H9 (cell line): ENCODE data around the gene ZKSCAN5. TPM values are rescaled to one million over a fixed set of nuclear protein-coding genes. Genes with fewer than 3 reads are reported as not detected.

Source experiments
- DNase-seq: peaks from one replicate; pipeline ENCODE4 v3.0.0-alpha.2; 2017
- H2AFZ ChIP-seq: one replicate; pipeline ENCODE4 v1.6.1; 2013; ENCODE audit warnings: mild to moderate bottlenecking, low read length, control low read depth, moderate library complexity
- H2AK5ac ChIP-seq: 2 replicates; pipeline ENCODE4 v1.6.1; 2013; ENCODE audit warnings: low read length, control low read depth, mixed read lengths; ENCODE audit not compliant: insufficient read length
- H2BK120ac ChIP-seq: one replicate; pipeline ENCODE4 v1.6.1; 2013; ENCODE audit warnings: low read depth, mild to moderate bottlenecking, low read length, control low read depth, inconsistent platforms; ENCODE audit not compliant: poor library complexity, severe bottlenecking
- H2BK12ac ChIP-seq: 2 replicates; pipeline ENCODE4 v1.6.1; 2013; ENCODE audit warnings: low read length, control low read depth, mixed read lengths, low read depth; ENCODE audit not compliant: insufficient read length
- H2BK15ac ChIP-seq: 2 replicates; pipeline ENCODE4 v1.6.1; 2013; ENCODE audit warnings: low read depth, low read length, control low read depth
- H2BK20ac ChIP-seq: one replicate; pipeline ENCODE4 v1.6.1; 2013; ENCODE audit warnings: low read depth, mild to moderate bottlenecking, low read length, control low read depth, inconsistent platforms; ENCODE audit not compliant: poor library complexity, severe bottlenecking
- H2BK5ac ChIP-seq: 2 replicates; pipeline ENCODE4 v1.6.1; 2013; ENCODE audit warnings: low read length, control low read depth, mixed read lengths; ENCODE audit not compliant: insufficient read length
- H3K14ac ChIP-seq: 2 replicates; pipeline ENCODE4 v1.6.1; 2013; ENCODE audit warnings: low read length, control low read depth; ENCODE audit not compliant: insufficient read depth
- H3K18ac ChIP-seq: 2 replicates; pipeline ENCODE4 v1.6.1; 2013; ENCODE audit warnings: low read depth, mild to moderate bottlenecking, mixed read lengths, low read length, control low read depth; ENCODE audit not compliant: insufficient read length
- H3K23ac ChIP-seq: 2 replicates; pipeline ENCODE4 v1.6.1; 2013; ENCODE audit warnings: low read length, control low read depth, mixed read lengths, low read depth; ENCODE audit not compliant: insufficient read length
- H3K23me2 ChIP-seq: 2 replicates; pipeline ENCODE4 v1.6.1; 2013; ENCODE audit warnings: low read depth, mild to moderate bottlenecking, mixed read lengths, low read length, control low read depth; ENCODE audit not compliant: insufficient read length, poor library complexity, severe bottlenecking
- H3K27ac ChIP-seq: 2 replicates; pipeline ENCODE4 v1.5.1; 2013; ENCODE audit warnings: low read length, control low read depth, mixed read lengths, low read depth; ENCODE audit not compliant: insufficient read length
- H3K27me3 ChIP-seq: 2 replicates; pipeline ENCODE4 v1.6.1; 2013; ENCODE audit warnings: low read length, control low read depth, inconsistent platforms; ENCODE audit not compliant: insufficient read depth
- H3K4ac ChIP-seq: 2 replicates; pipeline ENCODE4 v1.6.1; 2013; ENCODE audit warnings: low read depth, mild to moderate bottlenecking, control low read depth, inconsistent platforms, low read length, moderate library complexity
- H3K4me1 ChIP-seq: 2 replicates; pipeline ENCODE4 v1.6.1; 2013; ENCODE audit warnings: low read length, control low read depth, inconsistent platforms; ENCODE audit not compliant: insufficient read depth
- H3K4me2 ChIP-seq: 2 replicates; pipeline ENCODE4 v1.6.1; 2013; ENCODE audit warnings: low read length, control low read depth, mixed read lengths; ENCODE audit not compliant: insufficient read length, insufficient read depth
- H3K56ac ChIP-seq: 2 replicates; pipeline ENCODE4 v1.6.1; 2013; ENCODE audit warnings: low read depth, mild to moderate bottlenecking, mixed read lengths, low read length, control low read depth; ENCODE audit not compliant: insufficient read length
- H3K79me1 ChIP-seq: 2 replicates; pipeline ENCODE4 v1.6.1; 2013; ENCODE audit warnings: low read depth, mild to moderate bottlenecking, moderate library complexity, low read length, control low read depth, inconsistent platforms; ENCODE audit not compliant: insufficient read depth, poor library complexity, severe bottlenecking
- H3K79me2 ChIP-seq: 2 replicates; pipeline ENCODE4 v1.6.1; 2013; ENCODE audit warnings: low read length, control low read depth, inconsistent platforms; ENCODE audit not compliant: insufficient read depth
- H3K9ac ChIP-seq: 2 replicates; pipeline ENCODE4 v1.6.1; 2013; ENCODE audit warnings: low read length, control low read depth, mixed read lengths; ENCODE audit not compliant: insufficient read length; ENCODE audit errors: extremely low read depth
- H3K9me3 ChIP-seq: one replicate; pipeline ENCODE4 v1.6.1; 2013; ENCODE audit warnings: low read depth, low read length, inconsistent platforms; ENCODE audit not compliant: control insufficient read depth
- H3T11ph ChIP-seq: one replicate; pipeline ENCODE4 v1.6.1; 2013; ENCODE audit warnings: mild to moderate bottlenecking, low read length, control low read depth, inconsistent platforms
- H4K20me1 ChIP-seq: one replicate; pipeline ENCODE4 v1.6.1; 2013; ENCODE audit not compliant: control insufficient read depth, insufficient read length, insufficient read depth
- H4K5ac ChIP-seq: 2 replicates; pipeline ENCODE4 v1.6.1; 2013; ENCODE audit warnings: low read depth, mild to moderate bottlenecking, mixed read lengths, low read length, control low read depth; ENCODE audit not compliant: insufficient read length
- H4K8ac ChIP-seq: replicated peaks from 2 replicates; pipeline ENCODE4 v1.6.1; 2013; ENCODE audit warnings: low read length, control low read depth, mixed read lengths, low read depth; ENCODE audit not compliant: insufficient read length
- H4K91ac ChIP-seq: 2 replicates; pipeline ENCODE4 v1.6.1; 2013; ENCODE audit warnings: low read depth, mild to moderate bottlenecking, moderate library complexity, mixed read lengths, low read length, control low read depth; ENCODE audit not compliant: insufficient read length
- H3K27ac Mint-ChIP-seq, 3 experiments: 2 replicates in 2 of 3; 3 replicates in 1 of 3; pipeline ENCODE4 v1.8.0; 2020 to 2021; ENCODE audit warnings: mixed read lengths in 3 of 3, mild to moderate bottlenecking in 1 of 3, moderate library complexity in 1 of 3
- H3K27me3 Mint-ChIP-seq: 2 replicates; pipeline ENCODE4 v1.8.0; 2021; ENCODE audit warnings: low read depth, mild to moderate bottlenecking, moderate library complexity, mixed read lengths
- H3K36me3 Mint-ChIP-seq, 3 experiments: 2 replicates in 2 of 3; 3 replicates in 1 of 3; pipeline ENCODE4 v1.8.0; 2020 to 2021; ENCODE audit warnings: low read depth in 3 of 3, mixed read lengths in 3 of 3; ENCODE audit not compliant: insufficient read depth in 1 of 3
- H3K4me1 Mint-ChIP-seq, 2 experiments: 2 replicates each; pipeline ENCODE4 v1.8.0; 2020; ENCODE audit warnings: mixed read lengths in 2 of 2
- H3K4me3 Mint-ChIP-seq, 2 experiments: 2 replicates in 1 of 2; 3 replicates in 1 of 2; pipeline ENCODE4 v1.8.0; 2020 to 2021; ENCODE audit warnings: mild to moderate bottlenecking in 2 of 2, mixed read lengths in 2 of 2, moderate library complexity in 1 of 2
- H3K9me3 Mint-ChIP-seq, 2 experiments: 2 replicates in 1 of 2; 3 replicates in 1 of 2; pipeline ENCODE4 v1.8.0; 2020; ENCODE audit warnings: mild to moderate bottlenecking in 2 of 2, mixed read lengths in 2 of 2, moderate library complexity in 1 of 2
- WGBS: extraction: QIAGEN DNeasy Blood & Tissue Kit; methylation state at CpG from one replicate; pipeline ENCODE4 v1.1.7; 2013; ENCODE audit warnings: missing lambda C conversion rate, low lambda C conversion rate, mixed read lengths; ENCODE audit not compliant: insufficient read length; ENCODE audit errors: extremely low coverage; 5-methylcytosine and 5-hydroxymethylcytosine counted together
- total RNA-seq: library from RNA; stranded (reverse); gene quantifications from 2 replicates; pipeline ENCODE4 v1.2.1, GENCODE V29; 2021
- TF ChIP-seq, protein P1 (sequence below): fragments of 200-600 bp; sonication (generic); conservative IDR thresholded peaks from 3 replicates; pipeline ENCODE4 v1.8.0; 2021; ENCODE audit warnings: antibody characterized with exemption, mild to moderate bottlenecking

Gene ZKSCAN5
- total RNA-seq, 1 experiment from 2014 or later, result 16.6 TPM

- H4K8ac ChIP-seq, result no peak overlapping the region
- no peak for DNase-seq
- H3K23me2 ChIP-seq, result no peaks in the 10 kb centered on the region
- H3K4ac ChIP-seq, result no peak overlapping the region
- H3K14ac ChIP-seq, result peak overlapping the region; percentile 94
- H3K9me3 ChIP-seq, result no peaks in the 10 kb centered on the region
- H3K4me1 ChIP-seq, result no peaks in the 10 kb centered on the region
- no peaks in the 10 kb centered on the region for H4K20me1 ChIP-seq
- no peak overlapping the region for H2BK20ac ChIP-seq
- H2BK15ac ChIP-seq, result no peak overlapping the region
- no peak overlapping the region for H2BK120ac ChIP-seq
- no peak overlapping the region for H2AFZ ChIP-seq
- peak overlapping the region; percentile 78 for H4K91ac ChIP-seq
- peak overlapping the region; percentile 94 for H3K9ac ChIP-seq
- no peak overlapping the region for H3K23ac ChIP-seq
- H3K27ac ChIP-seq, result peak overlapping the region; percentile 39
- no peak overlapping the region for H4K5ac ChIP-seq
- peaks cover 3% of the 10 kb centered on the region for H3K79me1 ChIP-seq
- Mint-ChIP-seq H3K27me3 (no peaks in the 10 kb centered on the region), H3K9me3 (no peaks in the 10 kb centered on the region), H3K36me3 (peaks cover 38 to 46% (median 45%) of the 10 kb centered on the region in 3 experiments), H3K27ac (peak overlapping the region; percentile 96 to 99 (median 99); a peak in 5 of 7 replicates), H3K4me3 (peak overlapping the region; percentile 94 to 99), H3K4me1 (peaks cover 5 to 6% of the 10 kb centered on the region in 2 experiments)
- peak overlapping the region; percentile 63 for H3K18ac ChIP-seq
- peak overlapping the region; percentile 58 for H3K4me2 ChIP-seq
- H3K27me3 ChIP-seq, result no peaks in the 10 kb centered on the region
- peaks cover 4% of the 10 kb centered on the region; the same call in 1 of the 2 replicates for H3K79me2 ChIP-seq
- TF ChIP-seq, protein P1, sequence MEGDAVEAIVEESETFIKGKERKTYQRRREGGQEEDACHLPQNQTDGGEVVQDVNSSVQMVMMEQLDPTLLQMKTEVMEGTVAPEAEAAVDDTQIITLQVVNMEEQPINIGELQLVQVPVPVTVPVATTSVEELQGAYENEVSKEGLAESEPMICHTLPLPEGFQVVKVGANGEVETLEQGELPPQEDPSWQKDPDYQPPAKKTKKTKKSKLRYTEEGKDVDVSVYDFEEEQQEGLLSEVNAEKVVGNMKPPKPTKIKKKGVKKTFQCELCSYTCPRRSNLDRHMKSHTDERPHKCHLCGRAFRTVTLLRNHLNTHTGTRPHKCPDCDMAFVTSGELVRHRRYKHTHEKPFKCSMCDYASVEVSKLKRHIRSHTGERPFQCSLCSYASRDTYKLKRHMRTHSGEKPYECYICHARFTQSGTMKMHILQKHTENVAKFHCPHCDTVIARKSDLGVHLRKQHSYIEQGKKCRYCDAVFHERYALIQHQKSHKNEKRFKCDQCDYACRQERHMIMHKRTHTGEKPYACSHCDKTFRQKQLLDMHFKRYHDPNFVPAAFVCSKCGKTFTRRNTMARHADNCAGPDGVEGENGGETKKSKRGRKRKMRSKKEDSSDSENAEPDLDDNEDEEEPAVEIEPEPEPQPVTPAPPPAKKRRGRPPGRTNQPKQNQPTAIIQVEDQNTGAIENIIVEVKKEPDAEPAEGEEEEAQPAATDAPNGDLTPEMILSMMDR, result no peak
- no CpG with 5 or more reads among the region's 31 CpGs for WGBS
- no peak overlapping the region for H2AK5ac ChIP-seq
- H3K56ac ChIP-seq, result no peak overlapping the region
- no peak overlapping the region for H2BK12ac ChIP-seq
- peak overlapping the region; percentile 48 for H2BK5ac ChIP-seq
- no peak overlapping the region for H3T11ph ChIP-seq
These were observed 54.9 kb downstream of the ZKSCAN5 start for GRCh38 chr7:99559175-99559915.
